Stimulated activated naive CD8-positive, alpha-beta T cell treated with anti-CD3 and anti-CD28 coated beads, Interleukin-15, amount 100 ng/mL, for 72 hours (primary cell): ENCODE results near the gene GLS2.
"Not testable (repeated sequence)": the region's sequence is repeated elsewhere in the genome, so short reads cannot be mapped to it uniquely, and the experiment has no call there.

ENCODE experiments used
- ATAC-seq: fragments of 150-1000 bp; cut with Tn5 transposase; 2 replicates; pipeline ENCODE4 v1.10.0; 2021; ENCODE audit warnings: mild to moderate bottlenecking, moderate library complexity
- DNase-seq, 2 donors: peaks; one replicate each; pipeline ENCODE4 v3.0.0; 2021 to 2022
- H3K27ac Mint-ChIP-seq, 2 donors: one replicate each; pipeline ENCODE4 v1.8.0; 2022; ENCODE audit warnings: mild to moderate bottlenecking in 2 of 2, mixed read lengths in 2 of 2, moderate library complexity in 2 of 2
- H3K27me3 Mint-ChIP-seq: one replicate; pipeline ENCODE4 v1.8.0; 2022; ENCODE audit warnings: mixed read lengths
- H3K4me1 Mint-ChIP-seq: one replicate; pipeline ENCODE4 v1.8.0; 2022; ENCODE audit warnings: mild to moderate bottlenecking, mixed read lengths
- H3K4me3 Mint-ChIP-seq, 2 donors: one replicate each; pipeline ENCODE4 v1.8.0; 2022; ENCODE audit warnings: mild to moderate bottlenecking in 2 of 2, mixed read lengths in 2 of 2, moderate library complexity in 1 of 2
- H3K9me3 Mint-ChIP-seq, 2 donors: one replicate each; pipeline ENCODE4 v1.8.0; 2022; ENCODE audit warnings: mixed read lengths in 2 of 2

GLS2 gene

GRCh38 chr12:56469007-56469930, 18.7 kb downstream of the GLS2 start:
- peak overlapping the region; percentile 98 to 99 for H3K27ac Mint-ChIP-seq
- ATAC-seq (no peak), DNase-seq (no peak)
- peaks cover 36% of the 10 kb centered on the region for H3K4me1 Mint-ChIP-seq
- H3K9me3 Mint-ChIP-seq, result no peaks in the 10 kb centered on the region
- H3K4me3 Mint-ChIP-seq, result peak overlapping the region; percentile 90 to 95
- no peaks in the 10 kb centered on the region for H3K27me3 Mint-ChIP-seq

GRCh38 chr12:56468216-56469006, 19.6 kb downstream of the GLS2 start, which contains the start of gene SPRYD4:
Gene SPRYD4, plus strand, starts transcription at chr12:56468578. Its CDS starts 14 bp downstream, at chr12:56468592.
- DNase-seq (peak; percentile 94 to 96), ATAC-seq (peak; percentile 98)
- H3K4me1 Mint-ChIP-seq, result peaks cover 40% of the 10 kb centered on the region
- no peaks in the 10 kb centered on the region for H3K27me3 Mint-ChIP-seq
- H3K27ac Mint-ChIP-seq, result peak within 1 kb of the TSS; percentile 98 to 99
- peak within 1 kb of the TSS; percentile 90 to 95 for H3K4me3 Mint-ChIP-seq
- H3K9me3 Mint-ChIP-seq, result no peaks in the 10 kb centered on the region

- Mint-ChIP-seq H3K27me3 (no peaks in the 10 kb centered on the region), H3K9me3 (no peaks in the 10 kb centered on the region), H3K27ac (no peak overlapping the region), H3K4me1 (peaks cover 10% of the 10 kb centered on the region), H3K4me3 (no peak overlapping the region)
- DNase-seq (no peak), ATAC-seq (no peak)
Observed at GRCh38 chr12:56462565-56462964, 25.4 kb downstream of the GLS2 start.

DNA sequence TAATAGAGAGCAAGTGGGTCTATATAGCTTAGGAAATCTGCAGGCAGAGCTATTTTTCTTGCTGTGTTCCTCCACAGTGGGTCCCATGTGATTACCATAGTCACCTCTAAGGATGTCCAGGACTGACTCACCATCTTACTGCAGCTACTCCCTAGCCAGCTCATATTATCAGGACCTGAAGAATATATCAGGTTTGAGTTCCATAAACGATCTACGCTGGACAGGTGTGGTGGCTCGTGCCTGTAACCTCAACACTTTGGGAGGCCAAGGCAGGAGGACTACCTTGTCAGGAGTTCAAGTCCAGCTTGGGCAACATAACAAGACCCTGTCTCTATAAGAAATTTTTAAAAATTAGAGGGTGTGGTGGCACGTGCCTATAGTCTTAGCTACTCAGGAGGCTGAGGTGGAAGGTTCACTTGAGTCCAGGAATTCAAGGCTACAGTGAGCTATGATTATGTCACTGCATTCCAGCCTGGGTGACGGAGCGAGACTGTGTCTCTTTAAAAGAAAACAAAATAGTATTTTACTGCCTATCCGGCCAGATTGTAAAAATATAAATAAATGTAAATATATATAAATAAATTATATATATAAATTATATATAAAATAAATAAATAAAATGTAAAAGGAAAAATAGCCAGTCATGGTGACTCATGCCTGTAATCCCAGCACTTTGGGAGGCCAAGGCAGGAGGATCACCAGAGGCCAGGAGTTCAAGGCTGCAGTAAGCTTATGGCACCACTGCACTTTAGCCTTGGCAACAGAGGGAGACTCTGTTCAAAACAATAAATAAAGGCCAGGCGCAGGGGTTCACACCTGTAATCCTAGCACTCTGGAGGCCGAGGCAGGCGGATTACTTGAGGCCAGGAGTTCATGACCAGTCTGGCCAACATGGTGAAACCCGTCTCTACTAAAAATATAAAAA, 26.5 kb downstream of the GLS2 start:
- DNase-seq (no peak), ATAC-seq (no peak)
- Mint-ChIP-seq H3K27ac (no peak overlapping the region), H3K9me3 (no peaks in the 10 kb centered on the region), H3K27me3 (no peaks in the 10 kb centered on the region), H3K4me3 (no peak overlapping the region), H3K4me1 (peaks cover 10% of the 10 kb centered on the region)

DNA sequence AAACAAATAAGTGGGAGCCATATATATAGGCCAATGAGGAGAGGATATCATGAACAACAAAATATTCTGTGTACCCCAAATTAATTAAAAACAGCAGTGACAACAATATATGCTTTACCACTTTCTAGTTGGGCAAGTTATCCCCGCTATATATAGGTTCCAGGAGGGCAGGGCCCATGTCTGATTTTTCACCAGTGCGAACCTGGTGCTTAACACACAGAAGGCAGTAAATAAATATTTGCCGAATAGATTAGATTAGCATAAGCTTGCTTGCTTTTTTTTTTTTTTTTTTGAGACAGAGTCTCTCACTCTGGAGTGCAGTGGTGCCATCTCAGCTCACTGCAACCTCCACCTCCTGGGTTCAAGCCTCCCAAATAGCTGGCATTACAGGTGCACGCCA, 30.1 kb downstream of the GLS2 start:
- Mint-ChIP-seq H3K4me1 (no peaks in the 10 kb centered on the region), H3K9me3 (no peaks in the 10 kb centered on the region)

DNA sequence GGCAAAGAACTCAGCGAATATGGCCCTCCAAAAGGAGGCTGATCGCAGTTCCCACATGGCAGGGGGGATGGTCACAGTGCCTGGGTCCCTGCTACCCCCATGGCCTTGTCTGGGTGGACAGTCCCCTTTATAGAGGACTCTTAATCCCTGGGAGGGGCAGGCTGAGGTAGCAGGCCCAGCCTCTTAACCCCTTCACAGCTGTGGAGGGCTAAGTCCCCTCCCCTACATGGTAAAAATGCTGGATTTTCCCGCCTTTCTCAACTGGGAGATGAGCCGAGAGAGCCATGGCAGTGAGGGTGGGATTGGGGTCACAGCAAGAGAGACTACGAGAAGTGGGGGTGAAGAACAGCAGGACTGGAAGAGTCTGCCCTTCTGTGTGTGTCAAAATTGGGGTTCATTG, 33.4 kb downstream of the GLS2 start, which contains the start of gene MIP:
MIP (minus strand) TSS at position 101 of the 400 bp plus-strand sequence; CDS start at position 57, 44 bp downstream.
- Mint-ChIP-seq H3K4me3 (no peak within 1 kb of the TSS), H3K27me3 (no peaks in the 10 kb centered on the region), H3K9me3 (no peaks in the 10 kb centered on the region), H3K27ac (peak within 1 kb of the TSS in 1 of 2 donors; percentile 16), H3K4me1 (peaks cover 5% of the 10 kb centered on the region)
- no peak for DNase-seq
- ATAC-seq, result no peak

More for the DNA sequence above, 30.1 kb downstream of the GLS2 start:
- ATAC-seq (no peak), DNase-seq (no peak)
- Mint-ChIP-seq H3K27me3 (no peaks in the 10 kb centered on the region), H3K4me3 (no peak overlapping the region), H3K27ac (no peak overlapping the region)

- H3K27me3 Mint-ChIP-seq, result no peaks in the 10 kb centered on the region
- H3K4me1 Mint-ChIP-seq, result peaks cover 23% of the 10 kb centered on the region
- H3K4me3 Mint-ChIP-seq, result no peak overlapping the region
- no peak overlapping the region for H3K27ac Mint-ChIP-seq
- H3K9me3 Mint-ChIP-seq, result no peaks in the 10 kb centered on the region
- ATAC-seq, result no peak
- no peak for DNase-seq
Observed at GRCh38 chr12:56451147-56451546, 36.8 kb downstream of the GLS2 start.

DNA sequence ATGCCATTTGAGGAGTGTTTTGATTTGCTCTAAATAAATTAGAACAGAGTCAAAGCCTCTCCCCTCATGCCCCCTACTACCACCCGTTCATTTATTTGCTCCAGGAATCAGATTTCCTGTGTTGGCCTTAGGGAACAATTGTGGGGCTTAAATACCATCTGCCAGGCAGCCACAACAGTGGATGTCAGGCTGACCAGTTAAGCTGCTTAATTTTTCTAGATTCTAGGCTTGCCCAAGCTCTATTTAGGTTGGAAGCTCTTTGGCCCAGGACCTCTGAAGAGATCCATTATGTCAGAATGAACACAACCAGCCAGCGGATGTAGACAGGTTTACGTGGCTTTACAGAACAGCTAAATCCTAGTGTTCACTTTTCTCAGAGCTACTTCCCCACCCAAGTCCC, 37.7 kb downstream of the GLS2 start:
- Mint-ChIP-seq H3K27ac (no peak overlapping the region), H3K27me3 (no peaks in the 10 kb centered on the region), H3K9me3 (no peaks in the 10 kb centered on the region), H3K4me1 (peaks cover 23% of the 10 kb centered on the region), H3K4me3 (peak overlapping the region; percentile 92 to 97)
- DNase-seq, result no peak
- no peak for ATAC-seq

GRCh38 chr12:56449622-56449984, 38.4 kb downstream of the GLS2 start:
- DNase-seq (no peak), ATAC-seq (no peak)
- H3K27ac Mint-ChIP-seq, result peak overlapping the region; percentile 85 to 97
- peak overlapping the region; percentile 92 to 97 for H3K4me3 Mint-ChIP-seq
- no peaks in the 10 kb centered on the region for H3K27me3 Mint-ChIP-seq
- peaks cover 27% of the 10 kb centered on the region for H3K4me1 Mint-ChIP-seq
- peaks cover 0 to 5% of the 10 kb centered on the region in 2 donors for H3K9me3 Mint-ChIP-seq

DNA sequence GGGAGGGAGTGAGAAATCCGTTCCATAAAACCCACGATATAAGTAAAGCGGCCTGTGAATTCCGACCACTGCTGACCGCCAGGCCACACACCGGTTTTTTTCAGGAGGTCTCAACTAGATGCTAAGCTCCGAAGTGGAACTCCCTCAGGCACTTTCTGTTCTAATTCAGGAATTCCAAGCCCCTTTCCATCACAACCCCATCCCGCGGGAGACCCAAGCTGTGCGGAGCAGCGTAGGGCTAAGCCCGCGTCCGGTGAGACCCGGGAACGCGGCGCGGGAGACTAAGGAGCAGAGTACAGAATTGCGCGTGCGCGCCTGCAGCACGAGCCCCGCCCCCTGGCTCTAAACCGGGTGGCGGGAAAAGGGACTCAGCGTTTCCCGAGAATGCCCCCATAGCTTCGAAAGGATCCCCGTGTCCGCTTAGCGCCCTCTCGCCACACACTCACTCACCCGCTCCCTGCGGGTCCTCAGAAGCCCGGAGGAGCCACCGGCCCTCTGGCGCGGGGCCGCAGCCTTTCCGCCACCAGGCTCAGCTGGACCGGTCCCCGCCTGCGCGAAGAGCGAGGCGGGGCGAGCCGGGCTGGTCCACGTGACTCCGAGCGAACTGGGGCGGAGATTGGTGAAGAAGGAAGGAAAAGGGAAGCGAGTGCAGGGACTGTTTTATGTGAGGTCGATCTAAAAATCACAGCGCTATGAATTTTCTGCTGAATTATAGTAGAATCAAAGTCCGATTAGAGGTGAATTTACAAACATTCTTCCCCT, 38.9 kb downstream of the GLS2 start, which contains the start of gene TIMELESS:
TIMELESS (minus strand) TSS at position 567 of the 762 bp plus-strand sequence. CDS start 15,256 bp downstream, outside the sequence.
- Mint-ChIP-seq H3K4me3 (peak within 1 kb of the TSS; percentile 92 to 97), H3K4me1 (peaks cover 33% of the 10 kb centered on the region), H3K27me3 (no peaks in the 10 kb centered on the region), H3K9me3 (peaks cover 3 to 10% of the 10 kb centered on the region in 2 donors), H3K27ac (peak within 1 kb of the TSS; percentile 85 to 97)
- peak; percentile 99 for ATAC-seq
- DNase-seq, result peak; percentile 86

- H3K4me3 Mint-ChIP-seq, H3K27ac Mint-ChIP-seq, H3K27me3 Mint-ChIP-seq, ATAC-seq, DNase-seq: not testable (repeated sequence)
- H3K4me1 Mint-ChIP-seq, result peaks cover 31% of the 10 kb centered on the region
- H3K9me3 Mint-ChIP-seq, result peaks cover 4 to 13% of the 10 kb centered on the region in 2 donors
Observed at GRCh38 chr12:56443208-56443607, 44.8 kb downstream of the GLS2 start.

GRCh38 chr12:56437430-56438176, 50.4 kb downstream of the GLS2 start:
- H3K4me3 Mint-ChIP-seq, result no peak overlapping the region
- DNase-seq (no peak), ATAC-seq (no peak)
- no peaks in the 10 kb centered on the region for H3K9me3 Mint-ChIP-seq
- peaks cover 3% of the 10 kb centered on the region for H3K4me1 Mint-ChIP-seq
- no peaks in the 10 kb centered on the region for H3K27me3 Mint-ChIP-seq
- no peak overlapping the region for H3K27ac Mint-ChIP-seq

DNA sequence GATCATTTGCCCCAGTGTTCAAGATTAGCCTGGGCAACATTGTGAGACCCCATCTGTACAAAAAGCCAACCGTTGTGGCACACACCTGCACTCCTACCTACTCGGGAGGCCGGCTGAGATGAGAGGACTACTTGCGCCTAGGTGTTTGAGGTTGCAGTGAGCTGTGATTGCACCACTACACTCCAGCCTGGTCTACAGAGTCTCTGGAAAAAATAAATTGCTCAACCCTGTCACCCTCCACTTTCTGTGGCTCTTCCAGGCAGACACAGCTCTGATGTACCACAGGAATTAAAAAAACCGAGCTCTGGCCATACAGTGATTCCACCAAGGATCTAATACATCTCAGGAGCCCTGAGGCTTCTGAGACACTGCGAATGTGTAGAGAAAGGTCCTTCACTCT, 53.1 kb downstream of the GLS2 start:
- Mint-ChIP-seq H3K9me3 (no peaks in the 10 kb centered on the region), H3K4me3 (no peak overlapping the region), H3K27me3 (no peaks in the 10 kb centered on the region), H3K4me1 (no peaks in the 10 kb centered on the region), H3K27ac (no peak overlapping the region)
- DNase-seq (no peak), ATAC-seq (no peak)

GRCh38 chr12:56431850-56432249, 56.1 kb downstream of the GLS2 start:
- no peak overlapping the region for H3K27ac Mint-ChIP-seq

More at GRCh38 chr12:56431850-56432249, 56.1 kb downstream of the GLS2 start:
- ATAC-seq, result no peak
- Mint-ChIP-seq H3K9me3 (no peaks in the 10 kb centered on the region), H3K4me3 (no peak overlapping the region), H3K4me1 (no peaks in the 10 kb centered on the region), H3K27me3 (no peaks in the 10 kb centered on the region)
- DNase-seq, result no peak
